AG10803 (cell line): ENCODE measurements around the gene UBE2I.

ENCODE experiments used
- DNase-seq: peaks from one replicate; pipeline ENCODE4 v3.0.0; 2010; ENCODE audit warnings: low read depth
- H3K4me3 ChIP-seq: 2 replicates; pipeline ENCODE4 v1.5.1; 2011; ENCODE audit warnings: mild to moderate bottlenecking, low read length, control low read depth
- TF ChIP-seq, protein P1 (sequence below): conservative IDR thresholded peaks from 2 replicates; pipeline ENCODE4 v1.5.1; 2011; ENCODE audit warnings: mild to moderate bottlenecking, low read length, control low read depth, inconsistent platforms

Gene UBE2I

DNA sequence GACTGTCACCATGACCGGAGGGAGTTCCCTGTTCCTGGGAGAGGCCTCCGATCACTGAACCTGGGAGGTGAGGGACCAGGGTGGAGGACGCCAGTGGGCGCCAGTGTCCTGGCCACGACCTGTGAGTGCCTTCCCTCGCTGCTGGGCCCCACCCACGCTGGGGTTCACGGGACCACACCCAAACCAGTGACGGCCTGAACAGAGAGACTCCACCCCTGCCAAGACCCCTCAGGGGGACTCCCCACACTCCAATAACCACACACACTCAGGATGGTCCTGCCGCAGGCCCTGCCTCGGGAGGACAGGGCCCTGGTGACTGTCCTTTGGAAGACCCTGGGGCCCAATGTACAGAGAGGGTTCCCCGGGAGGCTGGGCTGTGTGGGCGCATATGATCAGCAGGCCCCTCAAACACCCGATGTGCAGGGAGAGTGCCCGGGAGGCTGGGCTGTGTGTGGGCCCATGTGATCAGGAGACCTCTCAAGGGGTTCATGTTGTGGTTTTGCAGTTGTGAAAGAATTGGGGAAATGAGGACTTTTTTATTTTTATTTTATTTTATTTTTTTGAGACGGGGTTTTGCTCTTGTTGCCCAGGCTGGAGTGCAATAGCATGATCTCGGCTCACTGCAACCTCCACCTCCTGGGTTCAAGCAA, 27.0 kb upstream of the UBE2I start:
- DNase-seq, result no peak
- TF ChIP-seq, protein P1, sequence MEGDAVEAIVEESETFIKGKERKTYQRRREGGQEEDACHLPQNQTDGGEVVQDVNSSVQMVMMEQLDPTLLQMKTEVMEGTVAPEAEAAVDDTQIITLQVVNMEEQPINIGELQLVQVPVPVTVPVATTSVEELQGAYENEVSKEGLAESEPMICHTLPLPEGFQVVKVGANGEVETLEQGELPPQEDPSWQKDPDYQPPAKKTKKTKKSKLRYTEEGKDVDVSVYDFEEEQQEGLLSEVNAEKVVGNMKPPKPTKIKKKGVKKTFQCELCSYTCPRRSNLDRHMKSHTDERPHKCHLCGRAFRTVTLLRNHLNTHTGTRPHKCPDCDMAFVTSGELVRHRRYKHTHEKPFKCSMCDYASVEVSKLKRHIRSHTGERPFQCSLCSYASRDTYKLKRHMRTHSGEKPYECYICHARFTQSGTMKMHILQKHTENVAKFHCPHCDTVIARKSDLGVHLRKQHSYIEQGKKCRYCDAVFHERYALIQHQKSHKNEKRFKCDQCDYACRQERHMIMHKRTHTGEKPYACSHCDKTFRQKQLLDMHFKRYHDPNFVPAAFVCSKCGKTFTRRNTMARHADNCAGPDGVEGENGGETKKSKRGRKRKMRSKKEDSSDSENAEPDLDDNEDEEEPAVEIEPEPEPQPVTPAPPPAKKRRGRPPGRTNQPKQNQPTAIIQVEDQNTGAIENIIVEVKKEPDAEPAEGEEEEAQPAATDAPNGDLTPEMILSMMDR, result no peak
- no peak overlapping the region for H3K4me3 ChIP-seq

DNA sequence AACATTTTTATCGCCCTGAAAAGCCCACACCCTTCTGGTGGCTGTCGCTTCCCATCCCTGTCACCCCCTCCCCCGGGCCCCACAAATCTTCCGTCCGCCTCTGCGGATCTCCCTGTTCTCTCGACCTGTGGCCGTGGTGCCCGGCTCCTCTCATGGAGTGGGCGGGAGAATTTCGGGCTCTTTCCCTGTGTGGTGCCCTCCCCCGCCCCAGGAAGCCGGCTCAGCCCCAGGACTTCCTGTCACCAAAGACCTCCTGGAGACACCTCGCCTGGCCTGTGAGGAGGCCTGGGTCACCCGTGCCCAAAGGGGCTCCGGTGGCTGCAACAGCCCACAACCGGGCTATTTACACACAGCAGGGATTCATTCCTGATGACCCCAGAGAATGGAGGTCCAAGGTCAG, 26.1 kb upstream of the UBE2I start:
- H3K4me3 ChIP-seq, result no peak overlapping the region
- DNase-seq, result no peak
- TF ChIP-seq, protein P1, result no peak

DNA sequence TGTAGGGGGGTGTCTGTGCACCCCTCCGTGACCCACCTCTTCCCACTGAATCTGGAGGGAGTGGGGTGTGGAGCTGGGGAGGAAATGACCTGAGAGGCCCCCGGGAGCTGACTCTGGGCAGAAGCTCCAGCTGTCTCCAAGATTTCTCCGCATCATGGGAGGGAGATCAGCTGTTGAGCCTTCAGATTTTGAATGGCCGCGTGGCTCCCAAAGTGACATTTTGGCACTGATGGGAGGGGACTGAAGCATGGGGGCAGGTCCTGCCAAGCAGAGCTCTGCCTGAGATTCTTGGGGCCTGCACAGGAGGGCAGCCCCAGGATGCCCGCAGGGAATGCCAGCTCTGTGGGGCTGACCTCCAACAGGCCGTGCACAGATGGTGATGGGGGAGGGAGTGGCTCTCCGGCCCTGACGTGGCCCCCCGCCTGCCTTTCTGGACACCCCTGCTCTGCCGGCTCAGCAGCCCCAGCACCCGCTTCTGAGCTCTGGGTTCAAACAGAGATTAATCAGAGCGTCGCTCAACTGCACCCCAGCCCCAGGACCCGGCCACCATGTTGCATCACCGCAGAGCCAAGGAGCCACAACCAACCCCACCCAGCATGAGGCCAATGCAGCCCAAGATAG, 25.3 kb upstream of the UBE2I start:
- TF ChIP-seq, protein P1, result no peak
- no peak for DNase-seq
- H3K4me3 ChIP-seq, result no peak overlapping the region

DNA sequence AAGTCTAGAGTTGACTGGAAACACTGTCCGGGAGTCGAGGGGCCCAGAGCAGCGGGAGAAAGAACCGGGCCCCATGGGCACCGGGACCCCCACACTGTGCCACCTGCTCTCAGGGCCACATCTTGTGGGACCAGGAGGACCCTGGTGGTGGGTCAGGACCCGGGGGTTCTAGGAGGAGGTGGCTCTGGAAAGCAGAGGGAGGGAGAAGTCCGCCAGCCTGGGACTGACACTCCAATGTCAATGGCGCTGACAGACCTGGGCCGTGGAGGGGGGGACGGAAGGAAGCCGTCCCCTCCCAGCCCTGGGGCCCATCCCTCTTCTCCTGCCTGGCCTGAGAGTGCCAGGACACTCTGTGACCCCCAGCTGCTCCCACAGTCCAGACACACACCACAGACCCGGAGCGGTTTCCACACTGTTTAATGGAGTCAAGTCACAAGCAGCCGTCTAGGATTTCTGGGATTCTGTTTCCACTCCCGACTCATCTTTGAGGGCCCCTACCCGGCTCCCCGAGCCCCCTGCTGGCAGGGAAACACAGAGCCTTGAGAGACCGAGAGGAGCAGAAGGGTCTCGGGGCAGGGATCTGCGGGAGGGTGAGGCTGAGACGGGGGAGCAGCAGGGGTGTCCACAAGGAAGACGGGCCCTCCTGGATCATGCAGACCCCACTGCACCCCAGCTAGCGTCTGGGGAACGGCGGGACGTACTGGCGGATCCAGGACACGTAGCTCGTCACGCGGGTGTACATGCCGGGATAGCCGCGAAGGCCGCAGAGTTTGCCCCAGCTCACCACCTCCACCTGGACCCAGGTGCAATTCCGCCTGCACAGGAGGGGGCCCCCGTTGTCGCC, 23.5 kb upstream of the UBE2I start:
- no peak for DNase-seq
- H3K4me3 ChIP-seq, result no peak overlapping the region
- TF ChIP-seq, protein P1, result no peak

DNA sequence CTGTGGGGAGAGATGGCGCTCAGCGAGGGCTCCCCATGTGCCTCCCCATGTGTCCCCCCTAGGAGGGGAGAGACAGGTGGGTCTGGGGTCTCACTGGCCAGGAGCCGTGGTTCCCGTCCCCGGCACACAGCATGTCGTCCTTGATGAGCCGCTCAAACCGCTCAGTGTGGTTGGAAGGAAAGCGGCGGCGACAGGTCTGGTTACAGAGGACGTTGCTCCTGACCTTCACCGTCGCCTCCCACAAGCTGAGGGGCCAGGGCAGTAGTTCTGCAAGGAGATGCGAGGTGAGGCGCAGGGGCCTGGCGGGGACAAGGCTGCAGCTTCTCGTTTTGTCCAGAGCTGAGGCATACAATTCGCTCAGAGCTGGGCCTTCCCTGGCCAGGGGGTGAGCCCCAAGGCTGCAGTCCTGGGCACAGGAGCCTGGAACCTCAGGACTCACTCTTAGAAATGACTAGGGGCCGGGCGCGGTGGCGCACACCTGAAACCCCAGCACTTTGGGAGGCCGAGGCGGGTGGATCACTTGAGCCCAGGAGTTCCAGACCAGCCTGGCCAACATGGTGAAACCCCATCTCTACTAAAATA, 22.8 kb upstream of the UBE2I start:
- H3K4me3 ChIP-seq, result no peak overlapping the region
- TF ChIP-seq, protein P1, result no peak
- no peak for DNase-seq

DNA sequence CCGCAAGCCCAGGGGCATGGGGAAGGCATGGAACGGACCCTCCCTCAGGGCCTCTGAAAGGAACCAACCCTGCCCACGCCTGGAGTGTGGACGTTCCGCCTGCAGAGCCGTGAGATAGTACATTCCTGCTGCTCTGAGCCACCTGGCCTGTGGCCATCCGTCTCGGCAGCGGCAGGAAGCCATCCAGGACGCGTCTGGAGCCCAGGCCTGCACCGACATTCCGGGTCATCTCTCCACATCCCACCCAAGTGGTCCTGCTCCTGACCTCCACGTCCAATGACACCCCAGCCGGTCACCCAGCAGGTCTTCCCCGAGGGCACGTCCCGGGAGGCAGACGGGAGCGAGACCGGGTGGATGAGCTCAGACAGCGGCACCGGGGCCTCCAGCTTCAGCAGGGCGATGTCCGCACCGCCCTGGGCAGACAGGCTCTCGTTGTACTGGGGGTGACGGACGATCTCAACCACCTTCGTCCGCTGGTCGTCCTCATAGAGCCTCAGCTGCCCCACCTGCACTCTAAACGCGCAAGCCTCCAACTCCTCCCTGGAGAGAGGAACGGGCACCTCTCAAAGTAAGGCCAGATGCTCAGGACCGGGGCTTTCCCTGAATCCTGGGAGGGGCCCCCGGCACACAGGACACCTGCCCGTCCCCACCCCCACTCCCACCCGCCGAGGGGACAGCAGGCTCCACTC, 21.3 kb upstream of the UBE2I start:
- no peak for DNase-seq
- TF ChIP-seq, protein P1, result no peak
- no peak overlapping the region for H3K4me3 ChIP-seq
